ENCODE data around the gene MRPL2. TPM values are rescaled to one million over a fixed set of nuclear protein-coding genes. Genes with fewer than 3 reads are reported as not detected.

The MRPL2 gene
- total and polyA plus RNA-seq, 10 donors = 11.0 to 53.9 (median 38.0) TPM

DNA sequence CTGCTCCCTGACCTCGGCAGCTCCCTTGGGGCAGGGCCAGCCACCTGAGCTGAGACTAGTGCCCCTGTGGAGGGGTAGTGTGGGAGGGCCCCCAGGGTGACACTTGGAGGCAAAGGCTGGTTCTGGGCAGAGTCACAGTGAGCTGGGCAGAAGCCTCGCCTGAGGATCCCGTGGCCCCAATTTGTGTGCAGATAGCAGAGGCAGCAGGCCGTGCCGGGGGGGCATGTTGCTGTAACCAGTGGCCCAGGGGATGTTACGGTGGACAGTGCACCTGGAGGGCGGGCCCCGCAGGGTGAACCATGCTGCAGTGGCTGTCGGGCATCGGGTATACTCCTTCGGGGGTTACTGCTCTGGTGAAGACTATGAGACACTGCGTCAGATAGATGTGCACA, 42.3 kb downstream of the MRPL2 start:
- Histone ChIP-seq H3K27ac (peak overlapping the region in 3 of 8 donors; percentile 9 to 90 (median 27)), H3K4me3 (no peak overlapping the region), H3K9me3 (no peaks in the 10 kb centered on the region), H3K36me3 (peaks cover 0 to 58% (median 32%) of the 10 kb centered on the region in 6 donors), H3K4me1 (peaks cover 43 to 71% (median 56%) of the 10 kb centered on the region in 6 donors), H3K27me3 (replicated peaks in 1 of 7) (no peaks in the 10 kb centered on the region)
- intact Hi-C loops (cut with DNase I; ENCODE audit: low total_unique reads) = no loop called here
- peak; percentile 75 for DNase-seq
- TF ChIP-seq POLR2A (IDR thresholded peaks at IDR 0.05) = no peak
- WGBS, 5 donors = 79 to 96% (median 93%) methylated on average over 12 of the region's 12 CpGs

DNA sequence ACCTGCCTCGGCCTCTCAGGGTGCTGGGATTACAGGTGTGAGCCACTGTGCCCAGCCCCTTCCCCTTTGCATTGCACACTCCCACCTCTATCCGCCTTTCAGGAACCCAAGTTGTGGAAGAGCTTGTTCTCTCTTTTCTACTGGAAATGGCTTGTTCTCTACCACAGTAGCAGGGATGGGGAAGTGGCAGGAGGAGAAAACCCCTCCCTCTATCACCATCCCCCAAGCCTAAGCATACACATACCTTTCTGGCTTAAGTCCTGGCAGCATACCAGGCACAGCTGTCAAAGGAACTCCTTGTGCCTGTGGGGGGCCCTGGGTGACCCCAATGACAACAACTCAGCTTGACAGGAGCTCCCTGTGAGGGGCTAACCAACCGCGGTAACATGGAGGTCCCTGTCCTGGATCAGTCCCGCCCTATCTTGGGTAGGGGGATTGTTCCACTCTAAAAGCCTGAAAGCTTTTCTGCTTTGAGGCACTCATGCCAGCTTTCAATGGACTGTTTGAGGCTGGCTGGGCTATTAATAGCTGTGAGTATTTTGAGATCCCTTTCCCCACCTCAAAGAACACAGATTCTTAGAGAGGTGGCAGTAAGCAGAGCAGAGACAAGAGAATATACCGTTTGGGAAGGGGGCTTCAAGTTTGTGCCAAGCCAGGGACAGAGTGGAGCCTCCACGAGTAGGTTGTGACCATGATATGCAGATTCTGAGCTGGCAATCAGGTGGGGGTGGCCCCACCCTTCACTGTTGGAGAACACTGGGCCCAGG, 42.9 kb downstream of the MRPL2 start:
- Histone ChIP-seq H3K4me1 (peaks cover 43 to 76% (median 59%) of the 10 kb centered on the region in 6 donors), H3K27me3 (replicated peaks in 1 of 7) (no peaks in the 10 kb centered on the region), H3K36me3 (peaks cover 0 to 63% (median 37%) of the 10 kb centered on the region in 6 donors), H3K4me3 (peak overlapping the region in 1 of 8 donors; percentile 35), H3K9me3 (no peaks in the 10 kb centered on the region), H3K27ac (peak overlapping the region in 3 of 8 donors; percentile 26 to 90 (median 27))
- DNase-seq = no peak
- intact Hi-C loops (cut with DNase I; ENCODE audit: low total_unique reads) = no loop called here
- WGBS, 5 donors = 73 to 80% (median 77%) methylated on average over 5 to 7 of the region's 7 CpGs
- TF ChIP-seq POLR2AphosphoS5 (IDR thresholded peaks at IDR 0.05) (no peak), POLR2A (IDR thresholded peaks at IDR 0.05) (no peak)
- TF ChIP-seq, protein P1, sequence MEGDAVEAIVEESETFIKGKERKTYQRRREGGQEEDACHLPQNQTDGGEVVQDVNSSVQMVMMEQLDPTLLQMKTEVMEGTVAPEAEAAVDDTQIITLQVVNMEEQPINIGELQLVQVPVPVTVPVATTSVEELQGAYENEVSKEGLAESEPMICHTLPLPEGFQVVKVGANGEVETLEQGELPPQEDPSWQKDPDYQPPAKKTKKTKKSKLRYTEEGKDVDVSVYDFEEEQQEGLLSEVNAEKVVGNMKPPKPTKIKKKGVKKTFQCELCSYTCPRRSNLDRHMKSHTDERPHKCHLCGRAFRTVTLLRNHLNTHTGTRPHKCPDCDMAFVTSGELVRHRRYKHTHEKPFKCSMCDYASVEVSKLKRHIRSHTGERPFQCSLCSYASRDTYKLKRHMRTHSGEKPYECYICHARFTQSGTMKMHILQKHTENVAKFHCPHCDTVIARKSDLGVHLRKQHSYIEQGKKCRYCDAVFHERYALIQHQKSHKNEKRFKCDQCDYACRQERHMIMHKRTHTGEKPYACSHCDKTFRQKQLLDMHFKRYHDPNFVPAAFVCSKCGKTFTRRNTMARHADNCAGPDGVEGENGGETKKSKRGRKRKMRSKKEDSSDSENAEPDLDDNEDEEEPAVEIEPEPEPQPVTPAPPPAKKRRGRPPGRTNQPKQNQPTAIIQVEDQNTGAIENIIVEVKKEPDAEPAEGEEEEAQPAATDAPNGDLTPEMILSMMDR (IDR thresholded peaks at IDR 0.05 in 8 of 11, conservative IDR thresholded peaks at IDR 0.05 in 3 of 11) = no peak

DNA sequence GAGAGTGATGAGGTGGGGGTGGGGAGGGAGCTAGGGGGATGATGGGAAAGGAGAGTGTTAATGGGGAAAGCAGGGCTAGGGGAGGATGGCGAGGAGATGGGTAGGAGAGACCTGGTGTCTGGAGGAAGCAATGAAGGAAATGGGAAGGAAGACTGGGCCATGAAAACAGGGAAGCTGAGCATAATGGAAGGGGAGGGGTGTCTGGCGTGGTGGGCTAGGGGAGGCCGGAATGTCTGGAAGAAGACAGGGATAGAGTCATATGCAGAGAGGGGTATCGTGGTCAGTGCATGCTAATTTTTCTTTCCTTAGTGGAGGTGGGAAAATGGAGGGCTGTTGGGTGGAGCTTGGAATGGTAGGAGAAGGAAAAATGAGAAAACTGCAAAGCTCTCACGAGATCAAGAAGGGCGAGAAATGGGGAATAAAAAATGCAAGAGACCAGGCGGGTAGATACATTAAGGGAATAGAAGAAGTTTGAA, 44.8 kb downstream of the MRPL2 start:
- no peak for TF ChIP-seq POLR2AphosphoS5 (IDR thresholded peaks at IDR 0.05)
- TF ChIP-seq, protein P1 (IDR thresholded peaks at IDR 0.05 in 8 of 11, conservative IDR thresholded peaks at IDR 0.05 in 3 of 11) = no peak
- TF ChIP-seq POLR2A (IDR thresholded peaks at IDR 0.05) = no peak
- Histone ChIP-seq H3K27me3 (replicated peaks in 1 of 7) (no peaks in the 10 kb centered on the region), H3K27ac (peak overlapping the region in 7 of 8 donors; percentile 75 to 91 (median 83)), H3K36me3 (peaks cover 0 to 68% (median 52%) of the 10 kb centered on the region in 6 donors), H3K9me3 (no peaks in the 10 kb centered on the region), H3K4me1 (peaks cover 36 to 71% (median 50%) of the 10 kb centered on the region in 6 donors), H3K4me3 (peak overlapping the region; percentile 66 to 90 (median 81))
- no peak for DNase-seq
- intact Hi-C loops (cut with DNase I; ENCODE audit: low total_unique reads) = no loop called here
- 0 to 2% (median 1%) methylated on average over 7 of the region's 7 CpGs for WGBS, 5 donors

DNA sequence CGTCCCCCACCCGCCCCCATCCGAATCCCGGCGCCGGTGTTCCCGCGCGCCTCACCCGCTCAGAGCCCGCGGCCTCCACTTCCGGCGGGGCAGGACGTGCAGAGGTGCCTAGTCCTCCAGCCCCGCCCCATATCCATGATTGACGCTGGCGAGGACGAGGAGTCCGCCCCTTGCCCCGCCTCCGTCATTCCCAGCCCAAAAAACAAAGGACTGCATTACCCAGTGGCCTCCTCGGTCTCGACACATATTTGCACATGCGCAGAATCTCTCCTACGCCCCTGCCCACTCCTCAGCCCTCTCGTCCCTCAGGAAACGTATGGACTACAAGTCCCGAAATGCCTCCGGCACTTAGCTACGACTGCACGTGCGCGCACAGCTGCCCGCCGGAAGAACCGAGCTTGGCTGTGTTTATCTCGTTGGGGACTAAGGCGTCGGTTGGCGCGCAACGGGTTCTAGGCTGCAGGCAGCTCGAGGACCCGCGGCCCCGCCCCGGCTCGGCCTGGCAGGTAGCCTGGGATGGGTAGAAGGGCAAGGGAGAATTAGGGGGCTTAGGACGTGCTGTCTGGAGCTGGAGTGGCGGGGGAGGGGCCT, 45.3 kb downstream of the MRPL2 start, which contains the start of the genes KLHDC3 and MEA1:
TSS of gene KLHDC3 (plus strand) at position 407 of the 591 bp plus-strand sequence. CDS start 2,944 bp downstream, outside the sequence.
TSS of gene MEA1 (minus strand) at position 104 of the 591 bp plus-strand sequence. CDS start 133 bp downstream, outside the sequence.
- DNase-seq = peak; percentile 99
- Histone ChIP-seq H3K4me3 (peak within 1 kb of the TSS; percentile 66 to 90 (median 81)), H3K27me3 (replicated peaks in 1 of 7) (no peaks in the 10 kb centered on the region), H3K27ac (peak within 1 kb of the TSS; percentile 62 to 91 (median 82)), H3K4me1 (peaks cover 36 to 73% (median 50%) of the 10 kb centered on the region in 6 donors), H3K36me3 (peaks cover 0 to 68% (median 52%) of the 10 kb centered on the region in 6 donors), H3K9me3 (no peaks in the 10 kb centered on the region)
- TF ChIP-seq POLR2A (IDR thresholded peaks at IDR 0.05) (peak in 1 of 3 donors; percentile 8), POLR2AphosphoS5 (IDR thresholded peaks at IDR 0.05) (peak; percentile 92 to 95 (median 94))
- TF ChIP-seq, protein P1 (IDR thresholded peaks at IDR 0.05 in 8 of 11, conservative IDR thresholded peaks at IDR 0.05 in 3 of 11) = peak in 3 of 11 experiments; percentile 17 to 38 (median 20)
- 0 to 1% (median 0%) methylated on average over 30 to 51 of the region's 51 CpGs for WGBS, 5 donors
- intact Hi-C loops (cut with DNase I; ENCODE audit: low total_unique reads) = no loop called here
